ENCODE measurements around the gene IGFBP2. TPM values are rescaled to one million over a fixed set of nuclear protein-coding genes. Genes with fewer than 3 reads are reported as not detected.

IGFBP2 gene
- total RNA-seq, 1 donor from 2014 or later = not detected

DNA sequence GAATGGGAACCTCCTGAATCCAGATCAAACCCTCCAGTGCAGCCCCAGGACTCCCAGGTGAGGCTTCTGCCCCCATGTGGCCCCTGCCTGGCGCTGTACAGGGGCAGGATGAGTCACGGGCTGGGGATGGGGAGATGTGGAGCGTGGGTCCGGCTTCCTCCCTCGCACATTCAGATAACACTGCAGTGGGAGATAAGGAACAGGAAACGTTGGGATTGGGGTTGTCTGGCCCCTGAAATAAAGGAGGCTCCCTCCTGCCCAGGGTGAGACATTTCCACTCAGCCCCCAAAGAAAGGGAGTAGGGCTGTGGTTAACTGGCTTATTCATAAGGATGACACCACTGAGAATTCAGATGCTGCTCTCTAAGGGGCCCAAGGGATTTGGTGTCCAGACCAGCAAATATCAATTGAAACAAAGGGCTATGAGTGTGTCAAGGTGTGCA is 31.4 kb downstream of the IGFBP2 start:
- POLR2A ChIA-PET = no interaction called here
- TF ChIP-seq, protein P1, sequence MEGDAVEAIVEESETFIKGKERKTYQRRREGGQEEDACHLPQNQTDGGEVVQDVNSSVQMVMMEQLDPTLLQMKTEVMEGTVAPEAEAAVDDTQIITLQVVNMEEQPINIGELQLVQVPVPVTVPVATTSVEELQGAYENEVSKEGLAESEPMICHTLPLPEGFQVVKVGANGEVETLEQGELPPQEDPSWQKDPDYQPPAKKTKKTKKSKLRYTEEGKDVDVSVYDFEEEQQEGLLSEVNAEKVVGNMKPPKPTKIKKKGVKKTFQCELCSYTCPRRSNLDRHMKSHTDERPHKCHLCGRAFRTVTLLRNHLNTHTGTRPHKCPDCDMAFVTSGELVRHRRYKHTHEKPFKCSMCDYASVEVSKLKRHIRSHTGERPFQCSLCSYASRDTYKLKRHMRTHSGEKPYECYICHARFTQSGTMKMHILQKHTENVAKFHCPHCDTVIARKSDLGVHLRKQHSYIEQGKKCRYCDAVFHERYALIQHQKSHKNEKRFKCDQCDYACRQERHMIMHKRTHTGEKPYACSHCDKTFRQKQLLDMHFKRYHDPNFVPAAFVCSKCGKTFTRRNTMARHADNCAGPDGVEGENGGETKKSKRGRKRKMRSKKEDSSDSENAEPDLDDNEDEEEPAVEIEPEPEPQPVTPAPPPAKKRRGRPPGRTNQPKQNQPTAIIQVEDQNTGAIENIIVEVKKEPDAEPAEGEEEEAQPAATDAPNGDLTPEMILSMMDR (IDR thresholded peaks at IDR 0.05) = no peak
- ATAC-seq (ENCODE audit: low read depth) (no peak), DNase-seq (no peak)
- H3K4me1 Mint-ChIP-seq = no peaks in the 10 kb centered on the region
- no peak overlapping the region for H3K4me3 Mint-ChIP-seq
- peaks cover 29% of the 10 kb centered on the region for H3K27me3 Mint-ChIP-seq
- intact Hi-C loops (cut with micrococcal nuclease) = loop anchor here (5.0 to 10.0 kb wide), 2 partner anchors 512 to 1210 kb away; no protein-coding TSS in a partner anchor
- CTCF ChIA-PET = interaction anchor here (0.6 to 3.6 kb wide), 4 partner anchors 631 to 1394 kb away, joined by 3 to 35 read pairs (median 14); no protein-coding TSS in a partner anchor
- H3K9me3 Mint-ChIP-seq = no peaks in the 10 kb centered on the region
- H3K36me3 Mint-ChIP-seq (ENCODE audit: low read depth) = no peaks in the 10 kb centered on the region
- no peak overlapping the region for H3K27ac Mint-ChIP-seq

DNA sequence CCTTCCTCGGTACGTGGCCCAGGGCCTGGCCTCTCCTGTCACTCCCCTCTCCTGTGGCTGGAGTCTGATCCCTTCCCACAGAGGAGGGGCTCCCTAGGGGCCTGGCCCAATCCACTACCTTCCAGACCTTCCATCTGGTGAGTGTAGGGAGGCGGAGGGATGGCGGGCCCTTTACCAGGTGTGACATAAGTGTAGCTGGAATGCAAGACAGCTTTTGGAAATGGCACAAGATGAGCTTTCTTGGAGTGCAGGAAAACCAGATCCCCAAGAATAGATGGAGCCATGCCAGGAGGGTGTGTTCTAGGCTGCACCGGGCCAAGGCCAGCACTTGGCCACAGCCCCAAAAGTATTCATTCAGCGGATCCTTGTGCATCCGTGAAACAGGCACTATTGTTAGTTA is 32.0 kb downstream of the IGFBP2 start:
- TF ChIP-seq, protein P1 (IDR thresholded peaks at IDR 0.05) = no peak
- ChIA-PET POLR2A (interaction anchor here (1.7 kb wide), 1 partner anchor 167 kb away, joined by 7 read pairs; the partner anchor contains the start of gene RPL37A), CTCF (interaction anchor here (0.8 to 2.7 kb wide), 3 partner anchors 10 to 632 kb away, joined by 3 to 35 read pairs (median 5); no protein-coding TSS in a partner anchor)
- Mint-ChIP-seq H3K4me3 (no peak overlapping the region), H3K27ac (no peak overlapping the region), H3K36me3 (ENCODE audit: low read depth) (no peaks in the 10 kb centered on the region), H3K27me3 (peaks cover 34% of the 10 kb centered on the region), H3K9me3 (no peaks in the 10 kb centered on the region), H3K4me1 (no peaks in the 10 kb centered on the region)
- ATAC-seq (ENCODE audit: low read depth) (no peak), DNase-seq (no peak)
- intact Hi-C loops (cut with micrococcal nuclease) = loop anchor here (5.0 to 10.0 kb wide), 2 partner anchors 513 to 1210 kb away; no protein-coding TSS in a partner anchor

DNA sequence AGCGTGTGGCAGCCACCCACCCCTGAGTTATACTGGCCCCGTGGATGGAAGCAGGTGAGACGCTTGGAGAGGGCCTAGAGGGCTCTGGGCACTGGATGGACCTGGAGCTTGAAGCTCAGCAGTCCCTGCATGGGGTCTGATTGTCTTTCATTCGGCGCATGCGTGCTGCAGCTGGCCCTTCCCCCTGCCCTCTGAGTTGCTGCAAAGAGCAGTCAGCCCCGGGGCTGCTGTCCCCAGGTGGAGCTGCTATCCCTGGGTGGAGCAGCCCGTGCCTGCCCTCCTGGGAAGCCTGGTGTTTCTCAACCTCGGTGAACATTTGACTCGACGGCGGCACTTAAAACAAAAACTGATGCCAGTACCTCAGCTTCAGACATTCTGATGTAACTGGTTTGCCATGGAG is 32.5 kb downstream of the IGFBP2 start:
- no peak for DNase-seq
- H3K4me1 Mint-ChIP-seq = no peaks in the 10 kb centered on the region
- no peak for ATAC-seq (ENCODE audit: low read depth)
- H3K36me3 Mint-ChIP-seq (ENCODE audit: low read depth) = no peaks in the 10 kb centered on the region
- H3K27me3 Mint-ChIP-seq = peaks cover 37% of the 10 kb centered on the region
- TF ChIP-seq, protein P1 (IDR thresholded peaks at IDR 0.05) = no peak
- no peak overlapping the region for H3K4me3 Mint-ChIP-seq
- intact Hi-C loops (cut with micrococcal nuclease) = loop anchor here (1.0 to 10.0 kb wide), 7 partner anchors 146 to 1211 kb away; no protein-coding TSS in a partner anchor
- no peak overlapping the region for H3K27ac Mint-ChIP-seq
- ChIA-PET POLR2A (interaction anchor here (1.7 kb wide), 1 partner anchor 167 kb away, joined by 7 read pairs; the partner anchor contains the start of gene RPL37A), CTCF (interaction anchor here (0.8 to 2.8 kb wide), 9 partner anchors 10 to 1047 kb away, joined by 3 to 35 read pairs (median 5); no protein-coding TSS in a partner anchor)
- H3K9me3 Mint-ChIP-seq = no peaks in the 10 kb centered on the region

DNA sequence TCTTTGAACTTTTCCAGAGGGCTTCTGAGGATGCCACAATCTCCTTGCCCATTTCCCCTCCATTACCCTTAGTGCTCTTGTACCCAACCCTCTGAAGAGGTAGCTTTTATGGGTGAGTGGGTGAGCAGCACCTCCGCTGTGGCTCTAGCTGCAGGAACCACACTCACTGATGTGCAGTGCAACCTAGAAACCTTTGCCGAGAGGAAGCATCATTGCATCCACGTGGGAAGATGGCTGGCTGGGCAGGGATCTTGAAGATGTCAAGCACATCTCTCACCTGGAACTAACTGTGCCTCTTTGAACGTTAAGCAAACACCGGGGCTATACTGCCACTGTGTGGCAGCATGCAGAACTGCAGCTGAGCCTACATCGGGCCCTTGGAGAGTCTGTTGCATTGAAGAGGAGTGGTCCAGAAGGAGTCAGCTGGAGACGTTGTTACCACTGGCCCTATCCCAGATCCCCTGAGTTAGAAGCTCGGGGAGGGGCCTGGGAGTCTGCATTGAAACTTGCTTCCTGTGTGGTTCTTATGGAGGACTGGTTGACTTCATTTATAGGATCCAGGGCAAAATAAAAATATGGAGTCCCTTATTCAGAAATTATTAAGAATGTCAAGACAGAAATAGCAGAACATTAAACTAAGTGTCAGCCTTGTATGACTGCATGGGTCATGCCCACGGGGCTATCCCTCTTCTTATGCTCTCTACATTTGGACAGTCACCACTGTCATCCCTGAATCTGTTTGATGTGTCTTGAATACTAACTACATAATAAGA is 33.4 kb downstream of the IGFBP2 start:
- TF ChIP-seq, protein P1 (IDR thresholded peaks at IDR 0.05) = no peak

More for the DNA sequence above, 33.4 kb downstream of the IGFBP2 start:
- peak; percentile 58 for DNase-seq
- H3K27me3 Mint-ChIP-seq = peaks cover 38% of the 10 kb centered on the region
- H3K27ac Mint-ChIP-seq = no peak overlapping the region
- H3K4me3 Mint-ChIP-seq = no peak overlapping the region
- ATAC-seq (ENCODE audit: low read depth) = peak; percentile 91
- POLR2A ChIA-PET = interaction anchor here (1.7 kb wide), 1 partner anchor 168 kb away, joined by 7 read pairs; the partner anchor contains the start of gene RPL37A
- CTCF ChIA-PET = interaction anchor here (0.7 to 2.8 kb wide), 13 partner anchors 11 to 1119 kb away, joined by 3 to 35 read pairs (median 4); no protein-coding TSS in a partner anchor
- intact Hi-C loops (cut with micrococcal nuclease) = loop anchor here (1.0 to 10.0 kb wide), 8 partner anchors 147 to 1212 kb away; no protein-coding TSS in a partner anchor
- H3K36me3 Mint-ChIP-seq (ENCODE audit: low read depth) = no peaks in the 10 kb centered on the region
- no peaks in the 10 kb centered on the region for H3K4me1 Mint-ChIP-seq
- H3K9me3 Mint-ChIP-seq = no peaks in the 10 kb centered on the region

Measured in activated B cell treated with CpG ODN at 0.5 μM for 24 hours (primary cell).